Measurements from ENCODE around the gene DPAGT1. TPM values are rescaled to one million over a fixed set of nuclear protein-coding genes. Genes with fewer than 3 reads are reported as not detected.

DPAGT1 gene
- total RNA-seq, 4 donors from 2014 or later: 23.0 to 34.0 (median 28.5) TPM

DNA sequence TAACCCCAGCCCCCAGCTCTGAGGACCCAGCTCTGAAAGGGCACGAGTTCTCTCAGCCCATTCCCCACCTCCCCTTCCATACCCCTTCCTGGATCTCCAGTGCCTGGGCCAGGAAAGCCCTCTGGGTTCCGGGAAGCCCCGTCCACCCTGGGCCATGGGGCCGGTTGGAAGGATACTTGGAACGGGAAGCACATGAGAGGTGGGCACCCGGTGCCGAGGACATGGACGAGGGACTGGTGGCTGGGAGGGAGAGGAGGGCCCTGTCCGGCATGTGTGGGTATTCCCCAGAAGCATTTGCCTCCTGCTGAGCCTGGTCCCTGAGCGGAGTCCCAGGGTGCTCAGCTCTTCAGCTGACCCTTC lies 14.6 kb upstream of the DPAGT1 start:
- DNase-seq (ENCODE audit: low spot score) (no peak), ATAC-seq (ENCODE audit: low FRiP score) (no peak)
- TF ChIP-seq, protein P1, sequence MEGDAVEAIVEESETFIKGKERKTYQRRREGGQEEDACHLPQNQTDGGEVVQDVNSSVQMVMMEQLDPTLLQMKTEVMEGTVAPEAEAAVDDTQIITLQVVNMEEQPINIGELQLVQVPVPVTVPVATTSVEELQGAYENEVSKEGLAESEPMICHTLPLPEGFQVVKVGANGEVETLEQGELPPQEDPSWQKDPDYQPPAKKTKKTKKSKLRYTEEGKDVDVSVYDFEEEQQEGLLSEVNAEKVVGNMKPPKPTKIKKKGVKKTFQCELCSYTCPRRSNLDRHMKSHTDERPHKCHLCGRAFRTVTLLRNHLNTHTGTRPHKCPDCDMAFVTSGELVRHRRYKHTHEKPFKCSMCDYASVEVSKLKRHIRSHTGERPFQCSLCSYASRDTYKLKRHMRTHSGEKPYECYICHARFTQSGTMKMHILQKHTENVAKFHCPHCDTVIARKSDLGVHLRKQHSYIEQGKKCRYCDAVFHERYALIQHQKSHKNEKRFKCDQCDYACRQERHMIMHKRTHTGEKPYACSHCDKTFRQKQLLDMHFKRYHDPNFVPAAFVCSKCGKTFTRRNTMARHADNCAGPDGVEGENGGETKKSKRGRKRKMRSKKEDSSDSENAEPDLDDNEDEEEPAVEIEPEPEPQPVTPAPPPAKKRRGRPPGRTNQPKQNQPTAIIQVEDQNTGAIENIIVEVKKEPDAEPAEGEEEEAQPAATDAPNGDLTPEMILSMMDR (IDR thresholded peaks at IDR 0.05): no peak

DNA sequence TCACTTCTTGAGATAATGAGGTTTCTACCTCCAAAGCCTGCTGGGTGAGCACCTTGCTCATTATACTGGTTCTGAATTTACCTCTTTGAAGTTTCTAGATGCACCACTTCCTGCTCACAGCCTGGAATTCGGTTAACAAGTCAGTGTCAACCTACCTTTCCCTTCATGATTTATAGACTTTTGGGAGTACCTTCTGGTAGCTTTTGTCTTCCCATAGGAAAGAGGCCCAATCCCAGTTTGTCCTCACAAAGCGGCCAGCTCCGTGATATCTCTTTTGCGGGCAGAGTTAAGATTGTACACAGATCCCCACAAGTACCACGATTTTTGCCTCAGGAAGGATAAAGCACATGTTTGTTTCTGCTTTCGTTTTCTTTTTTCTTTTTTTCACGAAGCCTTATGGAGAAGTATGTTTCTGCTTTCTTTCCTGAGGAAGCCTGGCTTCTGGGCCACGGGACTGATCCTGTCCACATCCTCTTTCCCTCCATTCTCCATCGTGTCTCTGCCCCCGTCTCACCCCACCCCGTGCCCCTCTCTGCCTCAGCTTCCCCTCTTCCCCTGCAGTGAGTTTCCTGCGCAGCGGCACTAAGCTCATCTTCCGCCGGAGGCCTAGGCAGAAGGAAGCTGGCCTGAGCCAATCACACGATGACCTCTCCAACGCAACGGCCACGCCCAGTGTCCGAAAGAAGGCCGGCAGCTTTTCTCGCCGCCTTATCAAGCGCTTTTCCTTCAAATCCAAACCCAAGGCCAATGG lies 14.0 kb upstream of the DPAGT1 start:
- ATAC-seq (ENCODE audit: low FRiP score) (no peak), DNase-seq (ENCODE audit: low spot score) (no peak)
- TF ChIP-seq, protein P1 (IDR thresholded peaks at IDR 0.05): no peak

DNA sequence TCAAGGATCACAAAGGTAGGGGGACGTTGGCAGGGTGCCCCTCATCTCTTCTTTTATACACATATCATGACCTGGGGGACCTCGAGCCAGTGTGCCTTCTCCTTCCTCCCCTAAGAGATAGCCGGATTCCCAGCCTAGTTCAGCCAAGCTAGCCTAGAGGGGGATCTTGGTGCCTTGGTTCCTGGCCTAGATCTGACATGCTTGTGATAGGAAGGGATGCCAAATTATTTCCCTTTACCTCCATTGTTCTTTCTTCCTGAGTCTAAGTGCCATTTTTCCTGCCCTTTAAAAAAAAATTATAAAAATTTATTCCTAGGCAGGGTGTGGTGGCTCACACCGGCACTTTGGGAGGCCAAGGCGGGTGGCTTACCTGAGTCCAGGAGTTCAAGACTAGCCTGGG lies 12.7 kb upstream of the DPAGT1 start:
- ATAC-seq (ENCODE audit: low FRiP score): no peak
- TF ChIP-seq, protein P1 (IDR thresholded peaks at IDR 0.05): no peak

DNA sequence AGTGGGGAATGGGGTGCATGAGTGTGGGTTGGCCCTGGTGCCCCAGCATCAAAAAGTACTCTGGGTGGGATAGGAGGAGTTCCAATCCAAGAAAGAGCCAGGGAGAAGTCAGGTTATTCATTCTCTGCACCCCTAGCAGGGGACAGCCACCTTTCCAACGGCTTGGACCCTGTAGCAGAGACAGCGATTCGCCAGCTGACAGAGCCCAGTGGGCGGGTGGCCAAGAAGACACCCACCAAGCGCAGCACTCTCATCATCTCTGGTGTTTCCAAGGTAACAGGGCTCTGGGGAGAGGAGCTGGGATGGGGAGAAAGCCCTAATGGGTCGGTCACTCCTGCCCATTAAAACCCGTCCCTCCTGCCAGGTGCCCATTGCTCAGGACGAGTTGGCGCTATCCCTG lies 12.1 kb upstream of the DPAGT1 start:
- DNase-seq (ENCODE audit: low spot score) (no peak), ATAC-seq (ENCODE audit: low FRiP score) (no peak)
- TF ChIP-seq, protein P1 (IDR thresholded peaks at IDR 0.05): no peak

More for the DNA sequence above, 12.7 kb upstream of the DPAGT1 start:
- DNase-seq (ENCODE audit: low spot score): no peak

DNA sequence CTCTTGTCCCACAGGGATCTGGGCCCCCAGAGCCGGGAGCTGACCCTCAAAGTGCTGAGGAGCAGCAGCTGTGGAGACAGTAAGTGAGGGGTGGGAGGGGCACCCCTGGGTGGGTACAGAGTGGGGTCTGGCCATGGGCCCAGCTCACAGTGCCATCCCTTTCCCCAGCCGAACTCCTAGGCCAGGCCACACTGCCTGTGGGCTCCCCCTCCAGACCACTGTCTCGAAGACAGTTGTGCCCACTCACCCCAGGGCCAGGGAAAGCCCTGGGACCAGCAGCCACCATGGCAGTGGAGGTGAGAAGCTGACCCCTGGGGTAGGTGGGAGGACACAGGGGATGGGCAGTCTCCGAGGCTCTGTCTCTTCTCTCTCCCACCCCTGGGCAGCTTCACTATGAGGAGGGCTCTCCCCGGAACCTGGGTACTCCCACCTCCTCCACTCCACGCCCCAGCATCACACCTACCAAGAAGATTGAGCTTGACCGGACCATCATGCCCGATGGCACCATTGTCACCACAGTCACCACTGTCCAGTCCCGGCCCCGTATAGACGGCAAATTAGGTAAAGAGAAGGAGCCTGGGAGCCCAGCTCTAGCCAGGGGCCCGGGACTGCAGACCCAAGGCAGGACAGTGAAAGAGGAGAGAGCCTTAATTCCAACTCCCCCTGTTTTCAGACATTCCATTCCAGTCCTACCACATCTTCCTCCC lies 10.8 kb upstream of the DPAGT1 start:
- no peak for DNase-seq (ENCODE audit: low spot score)
- TF ChIP-seq, protein P1 (IDR thresholded peaks at IDR 0.05): no peak

DNA sequence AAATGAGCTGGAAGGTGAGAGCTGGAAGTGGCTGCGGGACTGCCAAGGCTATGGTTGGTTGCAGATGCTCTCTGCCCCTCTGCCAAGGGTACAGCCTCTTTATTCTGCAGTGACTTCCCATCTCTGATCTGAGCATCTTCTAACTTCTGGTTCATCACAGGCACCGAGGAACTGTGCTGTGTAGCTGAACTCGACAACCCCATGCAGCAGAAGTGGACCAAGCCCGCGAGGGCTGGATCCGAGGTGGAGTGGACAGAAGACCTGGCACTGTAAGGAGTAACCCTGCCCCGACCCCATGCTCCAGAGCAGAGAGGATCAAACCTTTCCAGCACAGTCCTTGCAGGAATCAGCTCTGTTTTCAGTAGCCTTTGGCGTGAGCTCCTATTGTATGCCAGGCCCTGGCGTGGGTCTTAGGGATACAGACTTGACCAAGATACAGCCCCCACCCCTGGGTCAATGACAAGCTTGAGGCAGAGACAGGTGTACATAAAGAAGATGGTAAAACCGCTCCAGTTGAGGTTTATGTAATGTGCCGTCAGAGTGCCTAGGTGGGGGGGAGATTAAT lies 9.8 kb upstream of the DPAGT1 start:
- TF ChIP-seq, protein P1 (IDR thresholded peaks at IDR 0.05): no peak
- DNase-seq (ENCODE audit: low spot score) (no peak), ATAC-seq (ENCODE audit: low FRiP score) (no peak)

More for the DNA sequence above, 10.8 kb upstream of the DPAGT1 start:
- ATAC-seq (ENCODE audit: low FRiP score): no peak

Measured in omental fat pad (tissue), 4 donors.